GM23248 (cell line): ENCODE data around the gene TRAF3. TPM values are rescaled to one million over a fixed set of nuclear protein-coding genes. Genes with fewer than 3 reads are reported as not detected.

Experiments
- DNase-seq: peaks from one replicate; pipeline ENCODE4 v3.0.0-alpha.2; 2015
- H2AFZ ChIP-seq: fragments of 200-600 bp; sonication (generic); 2 replicates; pipeline ENCODE4 v1.6.1; 2016; ENCODE audit warnings: antibody characterized with exemption
- H3F3A ChIP-seq: fragments of 200-600 bp; sonication (generic); 2 replicates; pipeline ENCODE4 v1.6.1; 2016; ENCODE audit warnings: mild to moderate bottlenecking, antibody characterized with exemption, mixed run types; ENCODE audit not compliant: insufficient read depth
- H3K27ac ChIP-seq: fragments of 200-600 bp; sonication (generic); 2 replicates; pipeline ENCODE4 v1.5.1; 2016; ENCODE audit warnings: mild to moderate bottlenecking
- H3K27me3 ChIP-seq: fragments of 200-600 bp; sonication (generic); replicated peaks from 2 replicates; pipeline ENCODE4 v1.6.1; 2016; ENCODE audit warnings: mild to moderate bottlenecking; ENCODE audit not compliant: insufficient read depth
- H3K36me3 ChIP-seq: fragments of 200-600 bp; sonication (generic); 2 replicates; pipeline ENCODE4 v1.6.1; 2016; ENCODE audit warnings: low read depth, mild to moderate bottlenecking
- H3K4me1 ChIP-seq: fragments of 200-600 bp; sonication (generic); 2 replicates; pipeline ENCODE4 v1.6.1; 2016; ENCODE audit warnings: mild to moderate bottlenecking; ENCODE audit not compliant: insufficient read depth
- H3K4me2 ChIP-seq: fragments of 200-600 bp; sonication (generic); one replicate; pipeline ENCODE4 v1.6.1; 2016; ENCODE audit warnings: mild to moderate bottlenecking; ENCODE audit not compliant: unreplicated experiment
- H3K4me3 ChIP-seq: fragments of 200-600 bp; sonication (generic); 2 replicates; pipeline ENCODE4 v1.5.1; 2016; ENCODE audit warnings: mild to moderate bottlenecking
- H3K79me2 ChIP-seq: fragments of 200-600 bp; sonication (generic); 2 replicates; pipeline ENCODE4 v1.6.1; 2016; ENCODE audit warnings: mild to moderate bottlenecking; ENCODE audit not compliant: insufficient read depth
- H3K9ac ChIP-seq: fragments of 200-600 bp; sonication (generic); 2 replicates; pipeline ENCODE4 v1.6.1; 2016; ENCODE audit warnings: mild to moderate bottlenecking
- H3K9me2 ChIP-seq: fragments of 200-600 bp; sonication (generic); 2 replicates; pipeline ENCODE4 v1.6.1; 2016; ENCODE audit warnings: mixed run types, mild to moderate bottlenecking, moderate library complexity; ENCODE audit not compliant: insufficient read depth
- H3K9me3 ChIP-seq: fragments of 200-600 bp; sonication (generic); one replicate; pipeline ENCODE4 v1.6.1; 2017; ENCODE audit warnings: low read depth
- H4K20me1 ChIP-seq: fragments of 200-600 bp; sonication (generic); 2 replicates; pipeline ENCODE4 v1.6.0; 2016; ENCODE audit not compliant: insufficient read depth
- EZH2 ChIP-seq: fragments of 200-600 bp; sonication (generic); IDR thresholded peaks from 2 replicates; pipeline ENCODE4 v1.6.1; 2018; ENCODE audit warnings: antibody characterized with exemption, mild to moderate bottlenecking; ENCODE audit not compliant: insufficient read depth, poor library complexity, severe bottlenecking
- EZH2phosphoT487 ChIP-seq: fragments of 200-600 bp; sonication (generic); IDR thresholded peaks from 2 replicates; pipeline ENCODE4 v1.6.1; 2018; ENCODE audit warnings: antibody characterized with exemption, moderate library complexity, mild to moderate bottlenecking, low read depth; ENCODE audit not compliant: insufficient read depth
- WGBS, 2 experiments: methylation state at CpG; one replicate each; pipeline ENCODE4 v1.1.6; 2015 to 2017; ENCODE audit warnings: low lambda C conversion rate in 2 of 2, low coverage in 1 of 2; ENCODE audit errors: missing lambda C conversion rate in 2 of 2; 5-methylcytosine and 5-hydroxymethylcytosine counted together
- in situ Hi-C: fragments of 300-500 bp; cut with MboI; formaldehyde crosslinking; loops from 2 replicates; pipeline ENCODE4 v1.15.0; 2020
- polyA plus RNA-seq: library from polyadenylated mRNA; unstranded; fragments of >200 nt; fragmentation: Nextera tagmentation; extraction: Ambion mirVana; gene quantifications from 2 replicates; pipeline ENCODE4 v1.2.1, GENCODE V29; 2016
- total RNA-seq: library from RNA; depleted of rRNA; stranded (reverse); fragments of >200 nt; shearing (Covaris generic); gene quantifications from 2 replicates; pipeline ENCODE4 v1.2.3, GENCODE V29; 2014

The TRAF3 gene
- total and polyA plus RNA-seq, 2 experiments from 2014 or later: 7.9 to 17.9 TPM

DNA sequence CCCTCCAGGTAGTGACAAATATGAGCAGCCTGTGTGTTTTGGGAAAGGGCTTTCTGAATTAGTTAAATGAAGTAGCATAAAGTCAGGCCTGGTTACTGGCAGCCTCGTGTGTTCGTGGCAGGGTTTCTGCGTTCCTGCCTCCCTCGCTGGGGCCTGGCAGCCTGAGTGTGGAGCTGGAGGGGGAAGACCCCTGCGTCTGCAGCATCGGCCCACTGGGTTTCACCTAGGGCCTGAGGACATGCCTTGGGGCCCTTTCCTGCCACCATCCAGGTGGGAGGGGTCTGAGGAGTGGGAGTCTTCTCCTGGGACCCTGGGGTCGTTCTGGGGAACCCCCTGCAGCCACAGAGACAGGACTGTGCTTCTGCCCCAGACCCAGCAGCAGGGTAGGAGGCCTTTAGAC is 124.8 kb downstream of the TRAF3 start:
- no peaks in the 10 kb centered on the region for H3F3A ChIP-seq
- H3K36me3 ChIP-seq: no peaks in the 10 kb centered on the region
- no peak overlapping the region for H3K9ac ChIP-seq
- no peaks in the 10 kb centered on the region for H3K9me3 ChIP-seq
- no peak overlapping the region for H3K27ac ChIP-seq
- no peaks in the 10 kb centered on the region for H3K9me2 ChIP-seq
- H3K4me3 ChIP-seq: no peak overlapping the region
- no peaks in the 10 kb centered on the region for H3K27me3 ChIP-seq
- no peaks in the 10 kb centered on the region for H3K79me2 ChIP-seq
- H3K4me2 ChIP-seq: no peak overlapping the region
- 91 to 95% methylated on average over 7 of the region's 7 CpGs for WGBS, 2 experiments
- no peak for DNase-seq
- TF ChIP-seq EZH2: no peak
- no peak for TF ChIP-seq EZH2phosphoT487
- no peaks in the 10 kb centered on the region for H4K20me1 ChIP-seq
- in situ Hi-C loops: no loop called here
- H2AFZ ChIP-seq: no peak overlapping the region
- H3K4me1 ChIP-seq: no peaks in the 10 kb centered on the region

DNA sequence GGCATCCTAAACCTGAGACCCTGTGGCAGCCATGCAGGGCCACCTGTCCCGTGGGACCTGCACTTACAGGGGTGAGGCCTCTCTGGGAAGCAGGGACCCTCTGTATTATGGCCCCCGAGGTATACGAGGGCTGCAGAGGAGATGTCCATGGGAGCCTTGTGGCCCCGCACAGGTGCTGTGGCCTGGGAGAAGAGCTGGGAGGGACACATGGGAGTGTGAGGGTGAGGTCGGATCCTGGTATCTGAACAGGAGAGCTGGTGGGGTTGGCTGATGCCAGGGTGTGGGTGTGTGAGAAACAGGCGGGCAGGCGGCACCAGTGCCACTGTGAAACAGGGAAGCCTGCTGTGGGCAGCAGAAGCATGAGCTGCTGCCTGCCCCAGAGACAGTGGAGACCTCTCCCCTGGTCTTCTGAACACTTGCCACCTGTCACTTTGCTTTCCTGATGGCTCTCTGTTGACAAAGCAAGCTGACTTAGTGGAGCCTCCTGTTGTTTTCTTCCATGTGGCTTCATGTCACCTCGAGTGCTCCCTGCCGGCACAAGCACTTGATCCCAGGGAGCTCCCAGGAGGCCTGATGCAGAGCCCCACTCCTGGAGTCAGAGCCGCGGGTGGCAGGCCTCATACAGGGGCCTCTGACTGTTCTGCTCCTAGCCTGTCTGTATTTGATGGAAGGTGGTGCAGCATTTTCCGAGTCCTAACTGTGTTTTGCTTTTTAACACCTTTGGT is 125.4 kb downstream of the TRAF3 start:
- Histone ChIP-seq H3K36me3 (no peaks in the 10 kb centered on the region), H3F3A (no peaks in the 10 kb centered on the region), H2AFZ (no peak overlapping the region), H3K4me1 (no peaks in the 10 kb centered on the region), H3K4me2 (no peak overlapping the region), H3K79me2 (no peaks in the 10 kb centered on the region), H3K9me3 (no peaks in the 10 kb centered on the region), H4K20me1 (no peaks in the 10 kb centered on the region), H3K27ac (no peak overlapping the region), H3K9ac (no peak overlapping the region), H3K27me3 (no peaks in the 10 kb centered on the region), H3K9me2 (no peaks in the 10 kb centered on the region), H3K4me3 (no peak overlapping the region)
- WGBS, 2 experiments: 97% methylated on average over 12 of the region's 12 CpGs
- DNase-seq: no peak
- TF ChIP-seq EZH2: no peak
- no peak for TF ChIP-seq EZH2phosphoT487
- in situ Hi-C loops: no loop called here

DNA sequence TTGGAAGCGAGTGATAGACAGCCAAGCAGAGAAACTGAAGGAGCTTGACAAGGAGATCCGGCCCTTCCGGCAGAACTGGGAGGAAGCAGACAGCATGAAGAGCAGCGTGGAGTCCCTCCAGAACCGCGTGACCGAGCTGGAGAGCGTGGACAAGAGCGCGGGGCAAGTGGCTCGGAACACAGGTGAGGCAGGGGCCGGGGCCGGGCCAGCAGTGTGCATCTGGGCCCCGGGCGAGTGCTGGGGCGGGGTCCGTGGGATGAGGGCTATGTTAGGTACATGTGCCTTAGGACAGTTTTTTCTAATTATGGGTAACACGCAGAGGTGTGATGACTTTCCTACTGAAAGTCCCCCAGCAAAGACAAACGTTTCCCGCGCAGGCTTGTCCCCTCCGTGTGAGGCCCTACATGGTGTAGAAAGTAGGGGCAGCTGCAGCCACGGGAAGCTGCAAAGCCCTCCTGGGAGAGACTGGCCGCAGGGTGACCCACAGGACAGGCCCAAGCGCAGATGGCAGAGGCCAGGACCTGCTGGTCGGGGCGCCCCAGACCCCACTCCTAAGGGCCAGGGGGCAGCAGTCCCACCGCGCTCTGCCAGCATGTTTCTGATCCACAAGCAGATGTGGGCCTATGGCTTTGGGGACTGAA is 126.1 kb downstream of the TRAF3 start:
- in situ Hi-C loops: no loop called here
- Histone ChIP-seq H3K9me2 (no peaks in the 10 kb centered on the region), H3K4me3 (no peak overlapping the region), H3K79me2 (no peaks in the 10 kb centered on the region), H2AFZ (no peak overlapping the region), H4K20me1 (no peaks in the 10 kb centered on the region), H3K36me3 (no peaks in the 10 kb centered on the region), H3K9me3 (no peaks in the 10 kb centered on the region), H3K4me2 (no peak overlapping the region), H3K9ac (no peak overlapping the region), H3F3A (no peaks in the 10 kb centered on the region), H3K4me1 (no peaks in the 10 kb centered on the region), H3K27me3 (no peaks in the 10 kb centered on the region), H3K27ac (no peak overlapping the region)
- 90 to 95% methylated on average over 17 to 29 of the region's 29 CpGs for WGBS, 2 experiments
- no peak for TF ChIP-seq EZH2phosphoT487
- TF ChIP-seq EZH2: no peak
- no peak for DNase-seq

DNA sequence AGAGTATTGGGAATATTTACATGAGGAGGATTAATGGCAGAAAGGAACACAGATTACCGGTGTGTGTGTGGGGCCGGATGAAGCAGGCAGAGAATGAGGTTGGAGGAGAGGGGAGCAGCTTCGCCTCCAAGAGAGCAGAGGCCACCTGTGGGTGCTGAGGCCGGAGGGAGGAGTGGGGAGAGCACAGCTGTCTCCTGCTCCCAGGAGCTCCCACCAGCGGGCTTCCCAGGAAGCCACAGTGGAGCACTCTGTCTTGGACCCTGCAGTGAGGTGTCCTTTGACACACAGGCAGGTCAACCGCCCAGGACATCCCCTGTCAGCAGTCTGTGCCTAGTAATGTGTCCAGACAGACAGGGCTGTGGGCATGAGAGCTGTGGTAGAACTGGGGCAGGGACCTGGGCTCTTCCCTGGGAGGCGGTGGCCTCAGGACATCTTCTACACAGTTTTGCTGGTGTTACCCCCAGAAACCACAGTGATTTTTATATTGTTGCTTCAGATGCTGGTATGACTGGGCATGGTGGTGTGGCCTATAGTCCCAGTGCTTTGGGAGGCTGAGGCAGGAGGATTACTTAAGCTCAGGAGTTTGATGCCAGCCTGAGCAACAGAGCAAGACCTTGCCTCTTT is 126.8 kb downstream of the TRAF3 start:
- TF ChIP-seq EZH2 (no peak), EZH2phosphoT487 (no peak)
- in situ Hi-C loops: no loop called here

More for the DNA sequence above, 126.8 kb downstream of the TRAF3 start:
- Histone ChIP-seq H3K9ac (no peak overlapping the region), H4K20me1 (no peaks in the 10 kb centered on the region), H3K4me3 (no peak overlapping the region), H3K27ac (no peak overlapping the region), H3K79me2 (no peaks in the 10 kb centered on the region), H3K36me3 (no peaks in the 10 kb centered on the region), H2AFZ (no peak overlapping the region), H3F3A (no peaks in the 10 kb centered on the region), H3K9me2 (no peaks in the 10 kb centered on the region), H3K4me2 (no peak overlapping the region), H3K27me3 (no peaks in the 10 kb centered on the region), H3K9me3 (no peaks in the 10 kb centered on the region), H3K4me1 (no peaks in the 10 kb centered on the region)
- no peak for DNase-seq
- WGBS, 2 experiments: 97 to 99% methylated on average over 7 of the region's 7 CpGs
